GM12878 (cell line): ENCODE results near the gene CALCA. TPM values are rescaled to one million over a fixed set of nuclear protein-coding genes. Genes with fewer than 3 reads are reported as not detected.

Source experiments
- ATAC-seq: fragments of 200-7000 bp; cut with Tn5 transposase; 3 replicates; pipeline ENCODE4 v1.9.1; 2020; ENCODE audit warnings: mild to moderate bottlenecking, moderate library complexity
- BruUV-seq: library from RNA; stranded (reverse); fragments of 400-500 nt; replicated peaks from 2 replicates; lab custom pipeline; 2021; lab: Mats Ljungman, UMichigan
- CTCF ChIA-PET: fragments of 300-600 bp; sonication (Branson Sonifier 250); formaldehyde crosslinking; extraction: SDS; loops from one replicate; lab custom pipeline; 2021; ENCODE audit warnings: inconsistent platforms; lab: Yijun Ruan, JAX
- POLR2A ChIA-PET: fragments of 350-600 bp; formaldehyde crosslinking; extraction: SDS; loops from one replicate; lab custom pipeline; 2021; ENCODE audit warnings: inconsistent platforms; lab: Charles Lee
- RAD21 ChIA-PET: fragments of 300-600 bp; sonication (Branson Sonifier 250); formaldehyde crosslinking; loops from one replicate; lab custom pipeline; 2023; ENCODE audit warnings: antibody characterized with exemption; ENCODE audit not compliant: unreplicated experiment; lab: Charles Lee
- SMC1A ChIA-PET: fragments of 300-600 bp; sonication (Branson Sonifier 250); formaldehyde crosslinking; loops from one replicate; lab custom pipeline; 2023; ENCODE audit not compliant: unreplicated experiment, uncharacterized antibody; lab: Charles Lee
- DNase-seq: peaks from one replicate; pipeline ENCODE4 v3.0.0-alpha.2; 2011; ENCODE audit warnings: low read depth, low spot score
- FAIRE-seq: peaks from 3 replicates; lab custom pipeline; 2011; peaks lifted over from hg19 to GRCh38; lab: Jason Lieb, UNC
- H2AFZ ChIP-seq: 2 replicates; pipeline ENCODE4 v1.6.0; 2011; ENCODE audit warnings: low read depth, low read length, control low read depth; ENCODE audit not compliant: control insufficient read depth
- H3K27ac ChIP-seq: 2 replicates; pipeline ENCODE4 v1.5.1; 2011; ENCODE audit warnings: control low read depth; ENCODE audit not compliant: control insufficient read depth, insufficient read depth
- H3K27me3 ChIP-seq, 2 experiments: replicated peaks in 1 of 2; 2 replicates each; pipeline versions ENCODE4 v1.6.0 to v1.6.1; 2011; ENCODE audit warnings: low read length in 1 of 2; ENCODE audit not compliant: control insufficient read depth in 2 of 2, insufficient read depth in 2 of 2
- H3K36me3 ChIP-seq, 2 experiments: 2 replicates each; pipeline ENCODE4 v1.5.1; 2011; ENCODE audit warnings: low read length in 1 of 2; ENCODE audit not compliant: control insufficient read depth in 2 of 2, insufficient read depth in 2 of 2
- H3K4me1 ChIP-seq: 2 replicates; pipeline ENCODE4 v1.6.1; 2011; ENCODE audit warnings: mild to moderate bottlenecking, low read length, moderate library complexity, mixed read lengths; ENCODE audit not compliant: control insufficient read depth, insufficient read depth
- H3K4me2 ChIP-seq: 2 replicates; pipeline ENCODE4 v1.6.0; 2011; ENCODE audit warnings: control low read depth; ENCODE audit not compliant: control insufficient read depth, insufficient read depth
- H3K4me3 ChIP-seq: fragments of 200-600 bp; sonication (generic); 2 replicates; pipeline ENCODE4 v1.5.1; 2016
- H3K79me2 ChIP-seq: 2 replicates; pipeline ENCODE4 v1.6.0; 2011; ENCODE audit warnings: low read length; ENCODE audit not compliant: control insufficient read depth, insufficient read depth
- H3K9ac ChIP-seq: 2 replicates; pipeline ENCODE4 v1.8.0; 2011; ENCODE audit warnings: low read length, control low read depth, mixed read lengths; ENCODE audit not compliant: control insufficient read depth, insufficient read depth
- H3K9me3 ChIP-seq: replicated peaks from 3 replicates; pipeline ENCODE4 v1.5.1; 2011; ENCODE audit warnings: mild to moderate bottlenecking, low read length; ENCODE audit not compliant: control insufficient read depth, insufficient read depth
- H4K20me1 ChIP-seq: 2 replicates; pipeline ENCODE4 v1.6.0; 2011; ENCODE audit not compliant: control insufficient read depth, insufficient read depth
- BRCA1 ChIP-seq: IDR thresholded peaks from 2 replicates; pipeline ENCODE4 v1.6.1; 2011; ENCODE audit warnings: low read depth, low read length, improper control_type of control experiment
- CEBPB ChIP-seq, 2 experiments: fragments of 150-350 bp in 1 of 2; IDR thresholded peaks; 2 replicates each; pipeline ENCODE4 v1.6.1; 2012 to 2014; ENCODE audit warnings: low read depth in 2 of 2, low read length in 2 of 2, borderline replicate concordance in 1 of 2, inconsistent platforms in 1 of 2
- FOXK2 ChIP-seq: fragments of 450-650 bp; IDR thresholded peaks from 2 replicates; pipeline ENCODE4 v1.6.1; 2017; ENCODE audit warnings: mild to moderate bottlenecking, moderate library complexity
- HDAC2 ChIP-seq: fragments of 200-600 bp; sonication (generic); IDR thresholded peaks from 2 replicates; pipeline ENCODE4 v1.6.1; 2017
- HSF1 ChIP-seq: fragments of 150-350 bp; IDR thresholded peaks from 2 replicates; pipeline ENCODE4 v1.6.1; 2014; ENCODE audit warnings: mild to moderate bottlenecking, low read depth, low read length
- JUNB ChIP-seq: IDR thresholded peaks from 2 replicates; pipeline ENCODE4 v1.6.1; 2016; ENCODE audit warnings: antibody characterized with exemption, mild to moderate bottlenecking
- JUND ChIP-seq: IDR thresholded peaks from 2 replicates; pipeline ENCODE4 v1.6.1; 2012; ENCODE audit warnings: low read depth, mild to moderate bottlenecking, low read length, improper control_type of control experiment, moderate library complexity
- POU2F2 ChIP-seq: IDR thresholded peaks from 3 replicates; pipeline ENCODE4 v1.6.1; 2011; ENCODE audit warnings: low read depth, mild to moderate bottlenecking, low read length, borderline replicate concordance
- PRDM15 ChIP-seq: fragments of 450-650 bp; formaldehyde crosslinking; IDR thresholded peaks from 2 replicates; pipeline ENCODE4 v1.4.0; 2020; ENCODE audit warnings: mild to moderate bottlenecking, moderate library complexity
- RAD21 ChIP-seq: IDR thresholded peaks from 2 replicates; pipeline ENCODE4 v1.6.1; 2011; ENCODE audit warnings: mild to moderate bottlenecking, low read depth, low read length, moderate library complexity; ENCODE audit not compliant: insufficient read depth
- RBBP5 ChIP-seq: fragments of 200-600 bp; sonication (generic); conservative IDR thresholded peaks from 2 replicates; pipeline ENCODE4 v1.6.1; 2016
- ZNF207 ChIP-seq: fragments of 450-650 bp; IDR thresholded peaks from 2 replicates; pipeline ENCODE4 v1.6.1; 2014; ENCODE audit warnings: antibody characterized with exemption, mild to moderate bottlenecking, borderline replicate concordance
- ZNF274 ChIP-seq: IDR thresholded peaks from one replicate; pipeline ENCODE4 v1.8.0; 2011; ENCODE audit not compliant: insufficient read length, insufficient read depth
- WGBS: methylation state at CpG from one replicate; pipeline ENCODE4 v1.1.6; 2016; ENCODE audit warnings: low lambda C conversion rate; ENCODE audit not compliant: insufficient replicate concordance, insufficient coverage; ENCODE audit errors: missing lambda C conversion rate; 5-methylcytosine and 5-hydroxymethylcytosine counted together
- in situ Hi-C: fragments of 300-500 bp; cut with MboI; formaldehyde crosslinking; loops from 9 replicates; pipeline ENCODE4 v1.14.3; 2018; ENCODE audit warnings: mixed read lengths
- intact Hi-C: fragments of 100-400 bp; cut with micrococcal nuclease; formaldehyde crosslinking; loops from one replicate; pipeline ENCODE4 v1.14.2; 2022; ENCODE audit not compliant: unreplicated experiment
- polyA plus RNA-seq, 11 experiments: library from polyadenylated mRNA; depleted of rRNA in 4 of 11; unstranded in 6 of 11; stranded (reverse) in 5 of 11; fragments of >200 nt; fragmentation: Nextera tagmentation in 4 of 11; fragmentation: Illumina TruSeq in 1 of 11; extraction: Ambion mirVana in 4 of 11; extraction: Trizol in 1 of 11; gene quantifications; 1 replicate in 1 of 11; 2 replicates in 10 of 11; pipeline versions ENCODE4 v1.2.1 to v1.2.3, GENCODE V29; 2011 to 2016; ENCODE audit warnings: inconsistent platforms in 2 of 11, missing spikeins in 2 of 11, low read depth in 1 of 11
- total RNA-seq, 4 experiments: library from RNA; depleted of rRNA in 3 of 4; stranded (reverse); fragments of >200 nt in 3 of 4; fragmentation: Illumina TruSeq in 1 of 4; extraction: Trizol in 1 of 4; gene quantifications; 2 replicates each; pipeline versions ENCODE4 v1.2.1 to v1.2.3, GENCODE V29; 2013 to 2021

The CALCA gene
- total and polyA plus RNA-seq, 10 of the 15 experiments (the other 5 are each of a cell fraction or from before 2014, with no cell fraction given): not detected

- ChIA-PET CTCF (interaction anchor here (1.1 to 2.8 kb wide), 5 partner anchors 24 to 99 kb away, joined by 3 to 16 read pairs (median 3); no protein-coding TSS in a partner anchor), POLR2A (no interaction called here), SMC1A (interaction anchor here (1.7 kb wide), 1 partner anchor 31 kb away, joined by 5 read pairs; no protein-coding TSS in a partner anchor), RAD21 (no interaction called here)
- H3K4me3 ChIP-seq: no peak overlapping the region
- ATAC-seq (no peak), FAIRE-seq (no peak), DNase-seq (no peak)
- H3K4me2 ChIP-seq: no peak overlapping the region
- no peaks in the 10 kb centered on the region for H3K36me3 ChIP-seq
- TF ChIP-seq ZNF207 (no peak), ZNF274 (no peak), POU2F2 (no peak), RBBP5 (no peak), CEBPB (IDR thresholded peaks at IDR 0.05; ENCODE audit: borderline replicate concordance in 1 of 2, low read depth in 2 of 2, low read length in 2 of 2) (no peak), HSF1 (no peak), BRCA1 (no peak), JUNB (no peak), JUND (no peak), PRDM15 (CRISPR knock-in tag) (no peak), HDAC2 (no peak), FOXK2 (no peak), RAD21 (no peak)
- no peaks in the 10 kb centered on the region for H3K9me3 ChIP-seq
- H4K20me1 ChIP-seq: no peaks in the 10 kb centered on the region
- no TSS peak for BruUV-seq
- 16% methylated on average over 12 of the region's 12 CpGs for WGBS
- in situ Hi-C loops: no loop called here
- no peaks in the 10 kb centered on the region for H3K79me2 ChIP-seq
- no peak overlapping the region for H2AFZ ChIP-seq
- no peak overlapping the region for H3K9ac ChIP-seq
- intact Hi-C loops: no loop called here
- peaks cover 6 to 16% of the 10 kb centered on the region in 2 experiments; a peak in 3 of 4 replicates for H3K27me3 ChIP-seq
- H3K4me1 ChIP-seq: no peaks in the 10 kb centered on the region; the same call in 1 of the 2 replicates
- H3K27ac ChIP-seq: no peak overlapping the region
These were observed 3.1 kb upstream of the CALCA start for GRCh38 chr11:14975252-14975587.
